OCI-LY3 (cell line): ENCODE measurements around the gene TTPAL.

Experiments
- EZH2phosphoT487 ChIP-seq: fragments of 200-600 bp; shearing (Covaris generic); IDR thresholded peaks from 2 replicates; pipeline ENCODE4 v1.6.1; 2018; ENCODE audit warnings: antibody characterized with exemption, mixed run types, low read depth
- TF ChIP-seq, protein P1 (sequence below): fragments of 200-600, 300-600 bp; sonication (generic); IDR thresholded peaks from 2 replicates; pipeline ENCODE4 v1.5.1; 2014; ENCODE audit warnings: antibody characterized with exemption, low read length, low read depth

DNA sequence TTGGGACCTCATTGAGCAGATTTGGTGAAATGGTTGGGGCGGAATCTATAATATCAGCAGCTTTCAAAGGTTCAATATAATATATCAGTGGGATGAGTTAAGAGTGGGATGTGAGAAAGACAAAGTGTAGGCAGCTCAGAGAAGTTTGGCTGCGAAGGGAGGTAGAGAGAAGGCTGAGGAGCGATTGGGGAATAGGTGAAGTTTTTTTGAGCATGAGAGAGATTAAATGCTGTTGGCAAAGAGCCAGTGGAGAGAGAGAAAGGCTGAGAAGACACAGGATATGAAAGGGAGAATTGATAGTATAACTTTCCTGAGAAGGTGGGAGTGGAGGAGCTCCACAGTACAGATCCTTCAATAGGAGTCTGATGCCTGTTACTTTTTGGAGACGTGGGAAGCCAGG, 58.3 kb downstream of the TTPAL start:
- TF ChIP-seq, protein P1, sequence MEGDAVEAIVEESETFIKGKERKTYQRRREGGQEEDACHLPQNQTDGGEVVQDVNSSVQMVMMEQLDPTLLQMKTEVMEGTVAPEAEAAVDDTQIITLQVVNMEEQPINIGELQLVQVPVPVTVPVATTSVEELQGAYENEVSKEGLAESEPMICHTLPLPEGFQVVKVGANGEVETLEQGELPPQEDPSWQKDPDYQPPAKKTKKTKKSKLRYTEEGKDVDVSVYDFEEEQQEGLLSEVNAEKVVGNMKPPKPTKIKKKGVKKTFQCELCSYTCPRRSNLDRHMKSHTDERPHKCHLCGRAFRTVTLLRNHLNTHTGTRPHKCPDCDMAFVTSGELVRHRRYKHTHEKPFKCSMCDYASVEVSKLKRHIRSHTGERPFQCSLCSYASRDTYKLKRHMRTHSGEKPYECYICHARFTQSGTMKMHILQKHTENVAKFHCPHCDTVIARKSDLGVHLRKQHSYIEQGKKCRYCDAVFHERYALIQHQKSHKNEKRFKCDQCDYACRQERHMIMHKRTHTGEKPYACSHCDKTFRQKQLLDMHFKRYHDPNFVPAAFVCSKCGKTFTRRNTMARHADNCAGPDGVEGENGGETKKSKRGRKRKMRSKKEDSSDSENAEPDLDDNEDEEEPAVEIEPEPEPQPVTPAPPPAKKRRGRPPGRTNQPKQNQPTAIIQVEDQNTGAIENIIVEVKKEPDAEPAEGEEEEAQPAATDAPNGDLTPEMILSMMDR, result no peak
- no peak for TF ChIP-seq EZH2phosphoT487
